Measurements from ENCODE around the gene KLK5.

The KLK5 gene

DNA sequence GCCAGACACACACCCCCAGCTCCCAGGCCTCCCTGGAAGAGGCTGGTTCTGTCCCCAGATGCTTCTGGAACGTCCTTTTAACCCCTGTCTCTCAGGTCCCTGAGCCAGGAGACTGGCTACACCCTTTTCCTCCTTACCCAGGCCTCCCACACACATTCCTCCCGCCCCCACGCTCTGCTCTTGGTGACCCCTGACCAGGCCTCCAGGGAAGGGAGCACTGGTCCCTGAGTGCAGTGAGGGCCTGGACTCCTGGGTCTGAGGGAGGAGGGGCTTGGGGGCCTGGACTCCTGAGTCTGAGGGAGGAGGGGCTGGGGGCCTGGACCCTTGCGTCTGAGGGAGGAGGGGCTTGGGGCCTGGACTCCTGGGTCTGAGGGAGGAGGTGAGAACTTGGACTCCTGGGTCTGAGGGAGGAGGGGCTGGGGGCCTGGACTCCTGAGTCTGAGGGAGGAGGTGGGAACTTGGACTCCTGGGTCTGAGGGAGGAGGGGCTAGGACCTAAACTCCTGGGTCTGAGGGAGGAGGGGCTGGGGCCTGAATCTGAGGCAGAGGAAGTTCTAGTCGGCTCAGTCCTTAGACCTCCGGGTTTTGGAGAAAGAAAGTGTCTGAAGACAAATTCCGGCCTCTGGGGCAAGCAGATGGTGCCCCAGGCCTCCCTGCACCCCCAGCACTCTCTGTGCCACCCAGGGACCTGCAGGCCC is 16.0 kb upstream of the KLK5 start:
- DNase-seq = no peak

- DNase-seq = no peak
Measured at GRCh38 chr19:50967929-50968715, 15.3 kb upstream of the KLK5 start.

GRCh38 chr19:50964266-50964665 is 11.4 kb upstream of the KLK5 start:
- DNase-seq = no peak

DNA sequence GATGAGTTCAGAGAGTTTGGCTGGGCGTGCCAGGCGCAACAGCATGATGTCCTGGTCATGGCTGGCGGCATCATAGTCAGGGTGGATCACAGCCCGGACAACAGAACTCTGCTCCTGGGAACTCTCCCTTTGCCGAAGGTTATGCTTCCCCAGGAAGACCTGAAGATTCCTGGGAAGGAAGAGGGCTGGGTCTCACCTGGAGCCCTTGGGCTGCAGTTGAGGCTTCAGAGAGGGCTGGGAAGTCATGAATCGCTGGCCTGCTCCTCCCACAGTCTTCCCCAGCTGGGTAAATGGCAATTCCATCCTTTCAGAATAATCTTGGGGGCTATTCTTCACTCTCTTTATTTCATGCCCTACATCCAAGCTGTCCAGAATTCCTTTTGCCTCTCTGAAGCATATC is 10.5 kb upstream of the KLK5 start:
- no peak for DNase-seq

DNA sequence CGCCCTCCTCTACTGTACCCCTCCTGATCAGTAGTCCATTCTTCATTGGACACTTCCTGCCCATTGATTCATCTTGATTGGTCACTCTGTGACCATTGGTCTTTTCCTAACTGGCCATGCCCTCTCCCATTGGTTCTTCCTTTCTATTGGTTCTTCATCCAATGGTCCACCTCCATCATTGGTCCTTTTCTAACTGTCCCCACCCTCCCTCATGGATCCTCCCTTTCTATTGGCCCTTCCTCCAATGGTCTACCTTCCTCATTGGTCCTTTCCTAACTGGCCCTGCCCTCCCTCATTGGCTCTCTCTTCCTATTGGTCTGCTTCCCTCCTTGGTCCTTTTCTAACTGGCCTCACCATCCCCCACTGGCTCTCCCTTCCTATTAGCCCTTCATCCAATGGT is 9.4 kb upstream of the KLK5 start:
- DNase-seq = no peak

DNA sequence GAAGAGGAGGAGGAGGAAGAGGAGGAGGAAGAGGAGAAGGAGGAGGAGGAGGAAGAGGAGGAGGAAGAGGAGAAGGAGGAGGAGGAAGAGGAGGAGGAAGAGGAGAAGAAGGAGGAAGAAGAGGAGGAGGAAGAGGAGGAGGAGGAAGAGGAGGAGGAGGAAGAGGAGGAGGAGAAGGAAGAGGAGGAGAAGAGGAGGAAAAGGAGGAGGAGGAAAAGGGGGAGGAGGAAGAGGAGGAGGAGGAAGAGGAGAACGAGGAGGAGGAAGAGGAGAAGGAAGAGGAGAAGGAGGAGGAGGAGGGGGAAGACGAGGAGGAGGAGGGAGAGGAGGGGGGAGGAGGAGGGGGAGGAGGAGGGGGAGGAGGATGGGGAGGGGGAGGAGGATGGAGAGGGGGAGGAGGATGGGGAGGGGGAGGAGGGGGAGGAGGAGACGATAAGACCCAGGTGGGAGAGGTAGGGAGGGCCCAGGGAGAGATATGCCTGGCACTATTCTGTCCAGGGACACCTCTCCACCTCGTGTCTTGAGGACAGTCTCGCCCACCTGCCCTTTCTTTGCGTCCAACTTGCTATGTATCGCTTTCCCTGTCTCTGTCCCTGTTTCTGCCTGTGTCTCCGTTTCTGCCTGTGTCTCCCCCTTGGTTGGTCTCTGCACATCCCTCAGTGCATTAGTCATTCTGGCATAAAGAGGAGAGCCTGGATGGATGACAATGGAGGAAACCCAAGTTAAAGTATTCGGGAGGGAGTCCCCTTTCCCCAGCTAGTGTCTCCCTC is 7.1 kb upstream of the KLK5 start:
- DNase-seq = no peak

- DNase-seq = no peak
Measured at GRCh38 chr19:50957587-50957986, 4.7 kb upstream of the KLK5 start.

- no peak for DNase-seq
Measured at GRCh38 chr19:50949861-50950260, 3.0 kb downstream of the KLK5 start.

DNA sequence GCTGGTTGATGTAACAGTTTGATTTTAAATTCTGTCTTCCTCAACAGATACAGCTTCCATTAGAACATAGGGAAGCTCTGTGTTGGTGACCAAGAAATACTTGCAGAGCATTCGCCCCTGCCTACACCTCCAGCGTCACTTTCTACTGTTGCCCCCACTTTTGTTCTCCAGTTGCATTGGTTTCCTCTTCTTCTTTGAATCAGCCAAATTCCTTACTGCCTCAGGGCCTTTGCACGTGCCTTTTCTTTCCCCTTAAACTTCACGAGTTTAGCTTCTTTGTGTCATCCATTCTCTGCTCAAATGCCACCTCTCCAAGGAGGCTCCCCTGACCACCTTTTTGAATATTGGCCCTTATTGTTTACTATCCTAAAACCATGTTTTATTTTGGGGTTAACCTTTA is 5.7 kb downstream of the KLK5 start:
- DNase-seq = no peak

DNA sequence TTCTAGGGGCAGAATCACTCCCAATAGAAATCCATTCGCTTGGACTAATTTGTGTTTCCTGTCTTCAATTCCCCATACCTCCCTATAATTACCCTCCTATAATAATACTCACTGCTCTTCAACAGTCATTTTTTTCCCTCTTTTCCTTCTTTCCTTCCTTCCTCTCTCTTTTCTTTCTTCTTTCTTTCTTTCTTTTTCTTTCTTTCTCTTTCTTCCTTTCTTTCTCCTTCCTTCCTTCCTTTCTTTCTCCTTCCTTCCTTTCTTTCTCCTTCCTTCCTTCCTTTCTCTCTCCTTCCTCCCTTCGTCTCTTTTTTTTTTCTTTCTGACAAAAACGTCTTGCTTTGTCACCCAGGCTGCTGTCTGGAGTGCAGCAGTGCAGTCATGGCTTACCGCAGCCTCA is 8.0 kb downstream of the KLK5 start:
- DNase-seq = no peak

GRCh38 chr19:50943074-50943828 is 9.6 kb downstream of the KLK5 start:
- no peak for DNase-seq

GRCh38 chr19:50939596-50939995 is 13.2 kb downstream of the KLK5 start:
- peak in 1 of 2 experiments; percentile 22 for DNase-seq

GRCh38 chr19:50933640-50934039 is 19.2 kb downstream of the KLK5 start:
- DNase-seq = no peak

- no peak for DNase-seq
Measured at GRCh38 chr19:50932690-50933083, 20.2 kb downstream of the KLK5 start.

- no peak for DNase-seq
Measured at GRCh38 chr19:50932018-50932689, 20.7 kb downstream of the KLK5 start.

GRCh38 chr19:50931023-50931422 is 21.8 kb downstream of the KLK5 start:
- DNase-seq = no peak

GRCh38 chr19:50928831-50929230 is 24.0 kb downstream of the KLK5 start:
- DNase-seq = no peak

DNA sequence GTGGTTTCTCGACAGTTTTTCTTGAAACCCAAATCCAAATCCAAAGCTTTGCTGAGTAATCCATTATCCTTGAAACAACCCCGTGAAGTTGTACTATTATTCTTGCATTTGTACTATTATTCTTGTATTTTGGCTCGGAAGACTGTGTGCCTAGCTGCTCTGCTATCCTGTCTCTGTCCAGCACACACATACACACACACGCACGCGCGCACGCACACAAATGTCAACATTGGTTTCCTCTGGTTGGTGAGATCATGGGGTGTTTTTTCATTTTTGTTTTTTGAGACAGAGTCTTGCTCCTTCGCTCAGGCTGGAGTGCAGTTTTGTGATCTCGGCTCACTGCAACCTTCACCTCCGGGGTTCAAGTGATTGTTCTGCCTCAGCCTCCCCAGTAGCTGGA is 26.7 kb downstream of the KLK5 start:
- DNase-seq = no peak

DNA sequence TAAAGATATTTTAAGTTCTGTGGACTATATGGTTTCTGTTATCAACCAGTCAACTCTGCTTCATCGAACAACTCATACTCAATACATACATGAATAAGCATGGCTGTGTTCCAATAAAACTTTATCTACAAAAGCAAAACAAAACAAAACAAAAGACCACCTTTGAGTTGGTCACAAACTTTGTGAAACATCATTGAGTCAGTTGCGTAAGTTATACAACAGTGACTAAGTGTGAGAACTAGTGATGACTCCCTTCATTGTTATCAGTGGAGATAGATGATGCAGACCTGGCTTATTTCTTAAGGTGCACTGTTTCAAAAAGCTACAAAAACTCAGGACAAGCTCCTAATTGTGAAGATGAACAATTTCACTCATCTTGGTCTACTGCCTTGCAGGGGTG is 27.1 kb downstream of the KLK5 start:
- no peak for DNase-seq

GRCh38 chr19:50924586-50924985 is 28.3 kb downstream of the KLK5 start:
- no peak for DNase-seq

- DNase-seq = peak; percentile 56 to 75
Measured at GRCh38 chr19:50922317-50922853, 30.5 kb downstream of the KLK5 start.

Data from AML-193 (cell line).